ENCODE measurements around the gene NKX2-2. TPM values are rescaled to one million over a fixed set of nuclear protein-coding genes. Genes with fewer than 3 reads are reported as not detected.

Gene NKX2-2
- not detected in 2 replicates for total RNA-seq

GRCh38 chr20:21513881-21514540 lies at the start of gene NKX2-2:
TSS of gene NKX2-2 (minus strand) at chr20:21514064. CDS start at chr20:21513669, 395 bp downstream.

Other genes with a start within 250 kb of the NKX2-2 start
- gene XRN2, start 210.7 kb downstream of the NKX2-2 start, total RNA-seq, result 82.0 and 97.6 TPM in 2 replicates
- gene NKX2-4, start 116.5 kb downstream of the NKX2-2 start, total RNA-seq, result not detected in 2 replicates
- not detected in 2 replicates for gene PAX1, start 191.6 kb upstream of the NKX2-2 start, total RNA-seq

Measured in regular cardiac myocyte (primary cell).